MM.1S (cell line): ENCODE results near the gene ERMAP.

Experiments used
- DNase-seq: peaks from one replicate; pipeline ENCODE4 v3.0.0-alpha.2; 2015
- H2AFZ ChIP-seq: fragments of 300-600 bp; sonication (generic); 2 replicates; pipeline ENCODE4 v1.6.0; 2016; ENCODE audit warnings: antibody characterized with exemption, low read length
- H3F3A ChIP-seq: fragments of 300-600 bp; sonication (generic); 2 replicates; pipeline ENCODE4 v1.6.1; 2016; ENCODE audit warnings: mild to moderate bottlenecking, antibody characterized with exemption, low read length, moderate library complexity, mixed read lengths; ENCODE audit not compliant: insufficient read depth
- H3K27ac ChIP-seq: fragments of 300-600 bp; sonication (generic); 2 replicates; pipeline ENCODE4 v1.5.1; 2016; ENCODE audit warnings: mild to moderate bottlenecking, low read length
- H3K27me3 ChIP-seq: fragments of 300-600 bp; sonication (generic); replicated peaks from 2 replicates; pipeline ENCODE4 v1.6.0; 2016; ENCODE audit warnings: low read length; ENCODE audit not compliant: insufficient read depth
- H3K36me3 ChIP-seq: fragments of 300-600 bp; sonication (generic); replicated peaks from 2 replicates; pipeline ENCODE4 v1.6.1; 2016; ENCODE audit warnings: mild to moderate bottlenecking, low read length, mixed read lengths; ENCODE audit not compliant: insufficient read depth
- H3K4me1 ChIP-seq: fragments of 300-600 bp; sonication (generic); 2 replicates; pipeline ENCODE4 v1.6.1; 2016; ENCODE audit warnings: low read length, mixed read lengths
- H3K4me2 ChIP-seq: fragments of 300-600 bp; sonication (generic); 2 replicates; pipeline ENCODE4 v1.6.0; 2016; ENCODE audit warnings: low read depth, low read length
- H3K4me3 ChIP-seq: fragments of 300-600 bp; sonication (generic); 2 replicates; pipeline ENCODE4 v1.5.1; 2016; ENCODE audit warnings: low read length, mixed read lengths
- H3K79me2 ChIP-seq: fragments of 300-600 bp; sonication (generic); 2 replicates; pipeline ENCODE4 v1.6.1; 2016; ENCODE audit warnings: mixed run types, low read length, mixed read lengths
- H3K9ac ChIP-seq: fragments of 300-600 bp; sonication (generic); 2 replicates; pipeline ENCODE4 v1.6.1; 2016; ENCODE audit warnings: low read length, mixed read lengths
- H3K9me2 ChIP-seq: fragments of 300-600 bp; sonication (generic); replicated peaks from 2 replicates; pipeline ENCODE4 v1.6.1; 2016; ENCODE audit warnings: mild to moderate bottlenecking, low read length, mixed read lengths; ENCODE audit not compliant: insufficient read depth
- H3K9me3 ChIP-seq: fragments of 300-600 bp; sonication (generic); replicated peaks from 2 replicates; pipeline ENCODE4 v1.6.1; 2016; ENCODE audit warnings: mild to moderate bottlenecking, low read length, mixed read lengths; ENCODE audit not compliant: insufficient read depth
- H4K20me1 ChIP-seq: fragments of 300-600 bp; sonication (generic); 2 replicates; pipeline ENCODE4 v1.6.1; 2016; ENCODE audit warnings: mild to moderate bottlenecking, low read length, moderate library complexity, mixed read lengths; ENCODE audit not compliant: insufficient read depth
- CTCF ChIP-seq: fragments of 300-600 bp; sonication (generic); IDR thresholded peaks from 2 replicates; pipeline ENCODE4 v1.5.1; 2016; ENCODE audit warnings: antibody characterized with exemption, low read length, mixed read lengths
- EZH2 ChIP-seq: fragments of 300-600 bp; sonication (generic); optimal IDR thresholded peaks from 2 replicates; pipeline ENCODE3; 2017; ENCODE audit warnings: low read depth, mild to moderate bottlenecking, antibody characterized with exemption, low read length, mixed read lengths
- EZH2phosphoT487 ChIP-seq: fragments of 300-600 bp; sonication (generic); IDR thresholded peaks from 2 replicates; pipeline ENCODE4 v1.6.1; 2018; ENCODE audit warnings: antibody characterized with exemption, low read length

Gene ERMAP

GRCh38 chr1:42784946-42785693, 31.8 kb upstream of the ERMAP start, which contains the start of gene TMEM269:
Gene TMEM269 (plus strand): TSS chr1:42784991. CDS start chr1:42789894, 4,903 bp downstream.
- H3K27me3 ChIP-seq: no peaks in the 10 kb centered on the region
- H3K4me3 ChIP-seq: no peak within 1 kb of the TSS
- H3F3A ChIP-seq: no peaks in the 10 kb centered on the region
- no peaks in the 10 kb centered on the region for H3K9me3 ChIP-seq
- no peaks in the 10 kb centered on the region for H3K4me1 ChIP-seq
- no peak within 1 kb of the TSS for H3K9ac ChIP-seq
- no peaks in the 10 kb centered on the region for H3K79me2 ChIP-seq
- no peaks in the 10 kb centered on the region for H3K9me2 ChIP-seq
- H4K20me1 ChIP-seq: no peaks in the 10 kb centered on the region
- no peak within 1 kb of the TSS for H3K27ac ChIP-seq
- no peak within 1 kb of the TSS for H3K4me2 ChIP-seq
- no peaks in the 10 kb centered on the region; the same call in 1 of the 2 replicates for H3K36me3 ChIP-seq
- DNase-seq: no peak
- no peak within 1 kb of the TSS for H2AFZ ChIP-seq
- TF ChIP-seq EZH2 (no peak), CTCF (no peak), EZH2phosphoT487 (no peak)

DNA sequence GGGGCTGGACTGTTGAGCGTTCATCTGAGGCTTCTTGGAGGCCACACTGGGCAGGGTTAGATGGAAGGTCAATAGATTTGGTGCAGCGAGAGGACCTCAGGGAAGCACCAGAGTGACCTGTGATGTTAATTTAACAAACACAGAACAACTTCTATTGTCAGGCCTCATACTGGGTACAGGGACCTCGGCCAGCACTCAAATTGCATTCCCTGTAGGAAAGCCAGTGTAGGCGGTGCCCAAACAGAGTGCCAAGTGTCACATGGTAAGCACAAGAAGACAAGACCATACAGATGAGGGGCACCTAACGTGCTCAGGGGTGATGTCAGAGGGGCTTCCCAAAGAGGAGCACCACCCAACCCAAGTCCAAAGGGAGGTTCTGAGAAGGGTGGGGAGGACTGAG, 30.8 kb upstream of the ERMAP start:
- Histone ChIP-seq H3K9me2 (no peaks in the 10 kb centered on the region), H3K36me3 (no peaks in the 10 kb centered on the region; the same call in 1 of the 2 replicates), H4K20me1 (no peaks in the 10 kb centered on the region), H3K27me3 (no peaks in the 10 kb centered on the region), H2AFZ (no peak overlapping the region), H3K9ac (no peak overlapping the region), H3K79me2 (no peaks in the 10 kb centered on the region), H3K4me1 (no peaks in the 10 kb centered on the region), H3F3A (no peaks in the 10 kb centered on the region), H3K4me2 (no peak overlapping the region), H3K9me3 (no peaks in the 10 kb centered on the region), H3K4me3 (no peak overlapping the region), H3K27ac (no peak overlapping the region)
- no peak for TF ChIP-seq EZH2
- TF ChIP-seq CTCF: no peak
- TF ChIP-seq EZH2phosphoT487: no peak
- no peak for DNase-seq

GRCh38 chr1:42788021-42788420, 28.9 kb upstream of the ERMAP start:
- H3K4me3 ChIP-seq: no peak overlapping the region
- no peaks in the 10 kb centered on the region for H3K79me2 ChIP-seq

More at GRCh38 chr1:42788021-42788420, 28.9 kb upstream of the ERMAP start:
- H3K27ac ChIP-seq: no peak overlapping the region
- H3K9me2 ChIP-seq: no peaks in the 10 kb centered on the region
- H3K4me2 ChIP-seq: no peak overlapping the region
- H3K4me1 ChIP-seq: no peaks in the 10 kb centered on the region
- DNase-seq: no peak
- H3K9me3 ChIP-seq: no peaks in the 10 kb centered on the region
- no peak overlapping the region for H3K9ac ChIP-seq
- H2AFZ ChIP-seq: no peak overlapping the region
- no peaks in the 10 kb centered on the region for H3K27me3 ChIP-seq
- H3K36me3 ChIP-seq: no peaks in the 10 kb centered on the region; the same call in 1 of the 2 replicates
- no peak for TF ChIP-seq EZH2phosphoT487
- no peak for TF ChIP-seq EZH2
- TF ChIP-seq CTCF: no peak
- no peaks in the 10 kb centered on the region for H4K20me1 ChIP-seq
- H3F3A ChIP-seq: no peaks in the 10 kb centered on the region
